IMR-90 (cell line): Measurements from ENCODE around the gene ITGA3. TPM values are rescaled to one million over a fixed set of nuclear protein-coding genes. Genes with fewer than 3 reads are reported as not detected.

Experiments used
- ATAC-seq: fragments of 200-7000 bp; cut with Tn5 transposase; 2 replicates; pipeline ENCODE4 v1.9.1; 2020; ENCODE audit warnings: low read depth, mild to moderate bottlenecking, moderate library complexity
- Bru-seq: library from RNA; stranded (reverse); fragments of 400-500 nt; gene quantifications from one replicate; lab custom pipeline; 2021; lab: Mats Ljungman, UMichigan
- BruChase-seq, 2 experiments: library from RNA; stranded (reverse); fragments of 400-500 nt; gene quantifications; one replicate each; lab custom pipeline; 2021; lab: Mats Ljungman, UMichigan
- BruUV-seq: library from RNA; stranded (reverse); fragments of 400-500 nt; replicated peaks from 2 replicates; lab custom pipeline; 2021; lab: Mats Ljungman, UMichigan
- CTCF ChIA-PET: fragments of 300-600 bp; formaldehyde crosslinking; extraction: SDS; loops from one replicate; lab custom pipeline; 2021; ENCODE audit warnings: antibody characterized with exemption; lab: Yijun Ruan, JAX
- POLR2A ChIA-PET: fragments of 300-600 bp; sonication (Branson Sonifier 250); formaldehyde crosslinking; loops from one replicate; lab custom pipeline; 2022; ENCODE audit warnings: antibody characterized with exemption; ENCODE audit not compliant: unreplicated experiment; lab: Charles Lee
- DNase-seq: peaks from one replicate; pipeline ENCODE4 v3.0.0; 2013
- H2AFZ ChIP-seq: replicated peaks from 2 replicates; pipeline ENCODE3; 2013; ENCODE audit warnings: low read length, mild to moderate bottlenecking; ENCODE audit not compliant: poor library complexity
- H2AK5ac ChIP-seq: 2 replicates; pipeline ENCODE4 v1.6.1; 2013; ENCODE audit warnings: low read depth, low read length, inconsistent platforms
- H2AK9ac ChIP-seq: replicated peaks from 2 replicates; pipeline ENCODE3; 2013; ENCODE audit warnings: mild to moderate bottlenecking, low read depth, low read length, moderate library complexity; ENCODE audit not compliant: poor library complexity
- H2BK120ac ChIP-seq: 2 replicates; pipeline ENCODE4 v1.6.1; 2013; ENCODE audit warnings: low read depth, low read length, inconsistent platforms
- H2BK15ac ChIP-seq: 3 replicates; pipeline ENCODE4 v1.6.1; 2013; ENCODE audit warnings: low read depth, low read length, inconsistent platforms
- H2BK20ac ChIP-seq: 2 replicates; pipeline ENCODE4 v1.6.1; 2013; ENCODE audit warnings: low read depth, mild to moderate bottlenecking, inconsistent platforms, low read length, moderate library complexity
- H2BK5ac ChIP-seq: 2 replicates; pipeline ENCODE4 v1.6.1; 2013; ENCODE audit warnings: mild to moderate bottlenecking, low read depth, low read length, inconsistent platforms; ENCODE audit not compliant: poor library complexity, severe bottlenecking
- H3K14ac ChIP-seq: replicated peaks from 2 replicates; pipeline ENCODE4 v1.6.1; 2013; ENCODE audit warnings: low read depth, low read length, inconsistent platforms
- H3K18ac ChIP-seq: 2 replicates; pipeline ENCODE4 v1.6.1; 2013; ENCODE audit warnings: low read depth, low read length, control low read depth
- H3K23ac ChIP-seq: 2 replicates; pipeline ENCODE4 v1.6.1; 2013; ENCODE audit warnings: low read depth, low read length, inconsistent platforms
- H3K27ac ChIP-seq: 2 replicates; pipeline ENCODE4 v1.5.1; 2013; ENCODE audit warnings: mild to moderate bottlenecking, control low read depth, low read length; ENCODE audit not compliant: insufficient read depth
- H3K27me3 ChIP-seq: 2 replicates; pipeline ENCODE4 v1.6.1; 2013; ENCODE audit warnings: low read length; ENCODE audit not compliant: control insufficient read depth, insufficient read depth
- H3K36me3 ChIP-seq: 2 replicates; pipeline ENCODE4 v1.6.1; 2013; ENCODE audit warnings: low read length, mixed read lengths; ENCODE audit not compliant: control insufficient read depth, insufficient read depth
- H3K4ac ChIP-seq: 2 replicates; pipeline ENCODE4 v1.6.1; 2013; ENCODE audit warnings: low read depth, low read length, inconsistent platforms
- H3K4me1 ChIP-seq: 2 replicates; pipeline ENCODE4 v1.6.1; 2013; ENCODE audit warnings: low read length, mixed read lengths; ENCODE audit not compliant: control insufficient read depth, insufficient read depth
- H3K4me2 ChIP-seq: 2 replicates; pipeline ENCODE4 v1.6.1; 2013; ENCODE audit warnings: low read depth, mild to moderate bottlenecking, control low read depth, low read length, moderate library complexity
- H3K4me3 ChIP-seq: 2 replicates; pipeline ENCODE4 v1.5.1; 2013; ENCODE audit warnings: low read depth, mild to moderate bottlenecking, control low read depth, low read length, moderate library complexity; ENCODE audit not compliant: insufficient read depth
- H3K56ac ChIP-seq: 2 replicates; pipeline ENCODE4 v1.6.1; 2013; ENCODE audit warnings: low read length, inconsistent platforms; ENCODE audit not compliant: insufficient read depth; ENCODE audit errors: extremely low read depth
- H3K79me1 ChIP-seq, 2 experiments: 2 replicates each; pipeline ENCODE4 v1.6.1; 2013; ENCODE audit warnings: low read length in 2 of 2, inconsistent platforms in 1 of 2, low read depth in 1 of 2
- H3K9ac ChIP-seq: 2 replicates; pipeline ENCODE4 v1.6.1; 2013; ENCODE audit warnings: low read depth, low read length, control low read depth
- H3K9me1 ChIP-seq: 2 replicates; pipeline ENCODE4 v1.6.1; 2013; ENCODE audit warnings: low read length, inconsistent platforms; ENCODE audit not compliant: insufficient read depth
- H3K9me3 ChIP-seq: 2 replicates; pipeline ENCODE4 v1.6.1; 2013; ENCODE audit warnings: low read length; ENCODE audit not compliant: control insufficient read depth, insufficient read depth
- H4K20me1 ChIP-seq: 2 replicates; pipeline ENCODE4 v1.6.1; 2013; ENCODE audit warnings: low read length, inconsistent platforms; ENCODE audit not compliant: insufficient read depth
- H4K5ac ChIP-seq: 2 replicates; pipeline ENCODE4 v1.6.1; 2013; ENCODE audit warnings: mild to moderate bottlenecking, low read depth, low read length, control low read depth
- H4K8ac ChIP-seq, 2 experiments: 2 replicates each; pipeline ENCODE4 v1.6.1; 2013; ENCODE audit warnings: low read depth in 2 of 2, low read length in 2 of 2, control low read depth in 1 of 2, inconsistent platforms in 1 of 2
- H4K91ac ChIP-seq: 2 replicates; pipeline ENCODE4 v1.6.1; 2013; ENCODE audit warnings: low read depth, low read length, inconsistent platforms; ENCODE audit not compliant: insufficient read depth
- CEBPB ChIP-seq: IDR thresholded peaks from 2 replicates; pipeline ENCODE4 v1.6.1; 2012; ENCODE audit warnings: low read depth, low read length, improper control_type of control experiment
- MAZ ChIP-seq: IDR thresholded peaks from 2 replicates; pipeline ENCODE4 v1.6.1; 2012; ENCODE audit warnings: low read depth, mild to moderate bottlenecking, low read length, improper control_type of control experiment, moderate library complexity, borderline replicate concordance
- POLR2A ChIP-seq: IDR thresholded peaks from 2 replicates; pipeline ENCODE4 v1.6.1; 2012; ENCODE audit warnings: mild to moderate bottlenecking, low read depth, low read length
- RCOR1 ChIP-seq: IDR thresholded peaks from 2 replicates; pipeline ENCODE4 v1.6.1; 2012; ENCODE audit warnings: mild to moderate bottlenecking, low read length, improper control_type of control experiment; ENCODE audit not compliant: insufficient replicate concordance
- RFX5 ChIP-seq: IDR thresholded peaks from 2 replicates; pipeline ENCODE4 v1.8.0; 2012; ENCODE audit warnings: low read depth, mild to moderate bottlenecking, low read length, moderate library complexity
- WGBS, 2 experiments: methylation state at CpG; one replicate each; pipeline versions ENCODE4 v1.1.5 to v1.1.7; 2013; ENCODE audit warnings: missing lambda C conversion rate in 2 of 2; ENCODE audit not compliant: insufficient read length in 1 of 2; ENCODE audit errors: extremely low coverage in 2 of 2; 5-methylcytosine and 5-hydroxymethylcytosine counted together
- dilution Hi-C: fragments of 300-500 bp; cut with HindIII; formaldehyde crosslinking; loops from one replicate; pipeline ENCODE4 v1.14.3; 2018; ENCODE audit warnings: low sequenced_read_pairs; ENCODE audit not compliant: unreplicated experiment
- in situ Hi-C: fragments of 300-500 bp; cut with MboI; formaldehyde crosslinking; loops from 3 replicates; pipeline ENCODE4 v1.14.3; 2019; ENCODE audit warnings: low sequenced_read_pairs, inconsistent platforms, mixed read lengths
- intact Hi-C: fragments of 100-400 bp; cut with micrococcal nuclease; formaldehyde crosslinking; loops from 2 replicates; pipeline ENCODE4 v1.10.0; 2022
- long read RNA-seq: library from polyadenylated mRNA; unstranded; transcript quantifications from one replicate; pipeline ENCODE4 v2.0.0, GENCODE V29; 2021; ENCODE audit not compliant: unreplicated experiment
- polyA plus RNA-seq, 3 experiments: library from polyadenylated mRNA; depleted of rRNA; stranded (reverse); fragments of >200 nt; gene quantifications; 2 replicates each; pipeline ENCODE4 v1.2.3, GENCODE V29; 2012; ENCODE audit warnings: low replicate concordance in 1 of 3
- total RNA-seq: library from RNA; depleted of rRNA; stranded (reverse); fragments of >200 nt; gene quantifications from 2 replicates; pipeline ENCODE4 v1.2.3, GENCODE V29; 2012; rRNA removed

ITGA3 gene
- total RNA-seq, result 78.0 and 80.0 TPM in 2 replicates
- polyA plus RNA-seq (2012; rRNA removed), result 202 and 213 TPM in 2 replicates
- polyA plus RNA-seq (2012; cell fraction: cytosol; rRNA removed), result 91.6 and 164 TPM in 2 replicates
- polyA plus RNA-seq (2012; cell fraction: nucleus; rRNA removed; ENCODE audit: low replicate concordance), result 230 and 543 TPM in 2 replicates
- Bru-seq, nascent RNA, result percentile 67 among the genes with signal in this experiment
- BruChase-seq, experiment 1, labeled RNA remaining after a 6-hour chase, result percentile 68 among the genes with signal in this experiment
- BruChase-seq, experiment 2, labeled RNA remaining after a 2-hour chase, result percentile 72 among the genes with signal in this experiment
- long read RNA-seq, full-length matches to known transcripts, result 14 of 51 reads
- long read RNA-seq, partial matches to known transcripts, result 35 of 51 reads
- long read RNA-seq, other reads (novel, unspliced or antisense), result 2 of 51 reads

DNA sequence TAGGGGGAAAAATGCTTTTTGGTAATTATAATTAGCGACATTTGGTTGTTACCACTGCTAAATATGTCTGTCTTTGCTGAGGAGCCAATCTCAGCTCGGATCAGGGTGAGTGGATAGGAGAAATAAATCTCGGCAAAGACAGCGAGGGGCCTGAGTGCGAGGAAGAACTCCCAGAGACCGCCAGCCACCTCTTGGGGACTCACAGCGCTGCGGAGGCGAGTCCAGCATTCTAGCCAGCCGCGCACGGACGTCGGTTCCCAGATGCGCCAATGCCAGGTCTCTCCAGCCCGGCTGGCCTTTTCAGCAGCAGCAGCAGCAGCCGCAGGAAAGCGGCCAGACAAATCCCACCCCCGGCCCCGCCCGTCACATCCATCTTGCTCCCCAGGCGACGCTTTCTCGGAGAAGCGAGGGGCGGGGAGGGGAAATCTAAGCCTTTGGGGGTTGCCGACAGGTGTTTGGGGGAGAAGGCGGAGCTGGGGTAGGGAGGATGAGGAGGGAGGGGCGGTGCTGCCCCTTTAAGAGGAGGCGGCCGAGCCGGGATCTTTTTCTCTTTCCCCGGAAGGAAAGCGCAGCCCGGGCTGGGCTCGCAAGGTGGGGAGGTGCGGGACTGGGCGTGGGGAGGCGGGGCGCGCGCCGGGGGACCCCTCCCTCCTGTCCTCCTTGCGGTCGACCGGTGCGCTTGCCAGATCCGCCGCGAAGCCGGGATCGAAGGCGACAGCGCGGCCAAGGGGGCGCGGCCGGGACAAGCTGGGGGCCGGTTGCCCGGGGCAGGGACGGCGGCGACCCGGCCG is at the start of gene ITGA3:
Gene ITGA3, plus strand, starts transcription at position 685 of the 791 bp plus-strand sequence. CDS start 330 bp downstream, outside the sequence.
- BruUV-seq, result no TSS peak
- no peaks in the 10 kb centered on the region for H3K36me3 ChIP-seq
- peak; percentile 85 for DNase-seq

More for the DNA sequence above, at the start of gene ITGA3:
- Histone ChIP-seq H3K9me1 (peaks cover 56% of the 10 kb centered on the region), H4K5ac (peak within 1 kb of the TSS; percentile 73; the same call in 1 of the 2 replicates), H3K27ac (peak within 1 kb of the TSS; percentile 57), H3K14ac (peak within 1 kb of the TSS; percentile 94), H2AK9ac (peak within 1 kb of the TSS; percentile 95), H2AK5ac (peak within 1 kb of the TSS; percentile 87), H3K56ac (peak within 1 kb of the TSS; percentile 54), H3K9ac (peak within 1 kb of the TSS; percentile 59), H3K4me1 (peaks cover 53% of the 10 kb centered on the region), H2AFZ (peak within 1 kb of the TSS; percentile 85), H3K9me3 (no peaks in the 10 kb centered on the region), H3K18ac (peak within 1 kb of the TSS; percentile 25; the same call in 1 of the 2 replicates), H3K23ac (peak within 1 kb of the TSS; percentile 91), H2BK15ac (peak within 1 kb of the TSS; percentile 41; the same call in 2 of the 3 replicates), H2BK120ac (peak within 1 kb of the TSS; percentile 90), H3K4ac (peak within 1 kb of the TSS; percentile 86), H3K4me3 (peak within 1 kb of the TSS; percentile 93), H2BK20ac (peak within 1 kb of the TSS; percentile 63), H3K79me1 (peaks cover 2 to 78% of the 10 kb centered on the region in 2 experiments; a peak in 2 of 4 replicates), H3K4me2 (peak within 1 kb of the TSS; percentile 83), H4K20me1 (peaks cover 11% of the 10 kb centered on the region; the same call in 1 of the 2 replicates), H3K27me3 (no peaks in the 10 kb centered on the region), H4K91ac (peak within 1 kb of the TSS; percentile 91), H2BK5ac (peak within 1 kb of the TSS; percentile 79), H4K8ac (peak within 1 kb of the TSS; percentile 66 to 89)
- peak; percentile 46 for ATAC-seq
- in situ Hi-C loops, result no loop called here
- WGBS, 2 experiments, result 2% methylated on average over 22 of the region's 65 CpGs; no CpG with 5 or more reads in 1 of the 2 experiments
- ChIA-PET POLR2A (no interaction called here), CTCF (interaction anchor here (1.1 to 3.1 kb wide), 4 partner anchors 14 to 39 kb away, joined by 4 to 11 read pairs (median 6); no protein-coding TSS in a partner anchor)
- dilution Hi-C loops, result no loop called here
- intact Hi-C loops, result loop anchor here (1.0 kb wide), 1 partner anchor 28 kb away; no protein-coding TSS in a partner anchor
- TF ChIP-seq POLR2A (peak; percentile 73; the same call in 1 of the 2 replicates), RCOR1 (no peak), MAZ (peak; percentile 51; the same call in 1 of the 2 replicates), RFX5 (no peak), CEBPB (no peak)
